Caco-2 (cell line): ENCODE measurements around the gene CDH11. TPM values are rescaled to one million over a fixed set of nuclear protein-coding genes. Genes with fewer than 3 reads are reported as not detected.

ENCODE experiments used
- BruUV-seq: library from RNA; stranded (reverse); fragments of 400-500 nt; replicated peaks from 2 replicates; lab custom pipeline; 2021; lab: Mats Ljungman, UMichigan
- CTCF ChIA-PET: fragments of 300-600 bp; sonication (Branson Sonifier 250); formaldehyde crosslinking; loops from one replicate; lab custom pipeline; 2022; ENCODE audit warnings: antibody characterized with exemption; lab: Charles Lee
- POLR2A ChIA-PET: fragments of 300-600 bp; sonication (Branson Sonifier 250); formaldehyde crosslinking; loops from one replicate; lab custom pipeline; 2022; ENCODE audit warnings: antibody characterized with exemption; lab: Charles Lee
- DNase-seq, 2 experiments: peaks; one replicate each; pipeline versions ENCODE4 v3.0.0 to v3.0.0-alpha.2; 2020 to 2022
- H3K27me3 ChIP-seq: replicated peaks from 2 replicates; pipeline ENCODE4 v1.6.0; 2011; ENCODE audit warnings: low read length; ENCODE audit not compliant: control insufficient read depth, insufficient read depth
- H3K36me3 ChIP-seq: 2 replicates; pipeline ENCODE4 v1.5.1; 2011; ENCODE audit warnings: low read length; ENCODE audit not compliant: control insufficient read depth, insufficient read depth
- H3K4me1 ChIP-seq: fragments of 250-450 bp; sonication (Bioruptor Pico); 2 replicates; pipeline ENCODE4 v1.5.1; 2020; ENCODE audit warnings: mild to moderate bottlenecking
- H3K4me3 ChIP-seq: 2 replicates; pipeline ENCODE4 v1.5.1; 2011; ENCODE audit warnings: low read depth, mild to moderate bottlenecking, control low read depth, low read length
- H3K9me3 ChIP-seq: fragments of 250-450 bp; sonication (Bioruptor Pico); 2 replicates; pipeline ENCODE4 v1.5.1; 2020; ENCODE audit warnings: mild to moderate bottlenecking, moderate library complexity
- H3K27ac Mint-ChIP-seq: one replicate; pipeline ENCODE4 v1.8.0; 2022; ENCODE audit warnings: mixed read lengths; ENCODE audit not compliant: unreplicated experiment
- H3K27me3 Mint-ChIP-seq: one replicate; pipeline ENCODE4 v1.8.0; 2022; ENCODE audit warnings: mixed read lengths; ENCODE audit not compliant: insufficient read depth, unreplicated experiment
- H3K36me3 Mint-ChIP-seq: one replicate; pipeline ENCODE4 v1.8.0; 2022; ENCODE audit warnings: mild to moderate bottlenecking, mixed read lengths; ENCODE audit not compliant: insufficient read depth, unreplicated experiment
- H3K4me1 Mint-ChIP-seq: one replicate; pipeline ENCODE4 v1.8.0; 2022; ENCODE audit warnings: low read depth, mixed read lengths; ENCODE audit not compliant: unreplicated experiment
- H3K4me3 Mint-ChIP-seq: one replicate; pipeline ENCODE4 v1.8.0; 2022; ENCODE audit warnings: mild to moderate bottlenecking, moderate library complexity, mixed read lengths; ENCODE audit not compliant: unreplicated experiment
- H3K9me3 Mint-ChIP-seq: one replicate; pipeline ENCODE4 v1.8.0; 2022; ENCODE audit warnings: mixed read lengths; ENCODE audit not compliant: unreplicated experiment
- intact Hi-C: fragments of 100-400 bp; cut with micrococcal nuclease; formaldehyde crosslinking; loops from one replicate; pipeline ENCODE4 v1.10.0; 2022; ENCODE audit not compliant: unreplicated experiment
- total RNA-seq: library from RNA; stranded (reverse); gene quantifications from 2 replicates; pipeline ENCODE4 v1.2.3, GENCODE V29; 2022
- TF ChIP-seq, protein P1 (sequence below), 2 experiments: fragments of 200-600 bp in 1 of 2; IDR thresholded peaks; 1 replicate in 1 of 2; 2 replicates in 1 of 2; pipeline versions ENCODE4 v1.5.1 to v1.8.0; 2011 to 2022; ENCODE audit warnings: antibody characterized with exemption in 1 of 2, control low read depth in 1 of 2, inconsistent platforms in 1 of 2, low read depth in 1 of 2, low read length in 1 of 2, mild to moderate bottlenecking in 1 of 2, moderate library complexity in 1 of 2; ENCODE audit not compliant: insufficient read depth in 1 of 2, severe bottlenecking in 1 of 2, unreplicated experiment in 1 of 2

The CDH11 gene
- total RNA-seq, 1 experiment from 2014 or later, result not detected

DNA sequence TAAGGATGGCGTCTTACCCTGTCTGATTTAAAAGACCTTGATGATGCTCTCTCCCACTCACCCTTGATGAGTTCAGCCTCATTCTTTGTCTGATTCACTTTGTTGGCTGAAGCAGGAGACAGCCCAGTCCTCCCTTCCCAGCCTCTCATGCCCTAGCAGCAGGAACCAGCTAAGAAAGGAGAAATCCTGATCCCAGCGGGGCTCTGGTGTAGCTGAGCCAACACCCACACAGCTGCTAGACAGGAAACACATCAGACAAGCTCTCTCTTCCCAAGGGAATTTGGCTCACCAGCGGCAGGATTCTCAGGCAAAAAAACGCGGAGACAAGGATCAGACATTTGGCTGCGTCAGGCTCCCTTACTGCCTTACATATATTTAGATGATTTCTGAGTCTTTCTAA lies 211.5 kb downstream of the CDH11 start:
- intact Hi-C loops, result no loop called here
- Mint-ChIP-seq H3K9me3 (no peaks in the 10 kb centered on the region), H3K4me3 (no peak overlapping the region), H3K27ac (no peak overlapping the region), H3K36me3 (no peaks in the 10 kb centered on the region), H3K4me1 (no peaks in the 10 kb centered on the region), H3K27me3 (no peaks in the 10 kb centered on the region)
- DNase-seq, result no peak
- TF ChIP-seq, protein P1, sequence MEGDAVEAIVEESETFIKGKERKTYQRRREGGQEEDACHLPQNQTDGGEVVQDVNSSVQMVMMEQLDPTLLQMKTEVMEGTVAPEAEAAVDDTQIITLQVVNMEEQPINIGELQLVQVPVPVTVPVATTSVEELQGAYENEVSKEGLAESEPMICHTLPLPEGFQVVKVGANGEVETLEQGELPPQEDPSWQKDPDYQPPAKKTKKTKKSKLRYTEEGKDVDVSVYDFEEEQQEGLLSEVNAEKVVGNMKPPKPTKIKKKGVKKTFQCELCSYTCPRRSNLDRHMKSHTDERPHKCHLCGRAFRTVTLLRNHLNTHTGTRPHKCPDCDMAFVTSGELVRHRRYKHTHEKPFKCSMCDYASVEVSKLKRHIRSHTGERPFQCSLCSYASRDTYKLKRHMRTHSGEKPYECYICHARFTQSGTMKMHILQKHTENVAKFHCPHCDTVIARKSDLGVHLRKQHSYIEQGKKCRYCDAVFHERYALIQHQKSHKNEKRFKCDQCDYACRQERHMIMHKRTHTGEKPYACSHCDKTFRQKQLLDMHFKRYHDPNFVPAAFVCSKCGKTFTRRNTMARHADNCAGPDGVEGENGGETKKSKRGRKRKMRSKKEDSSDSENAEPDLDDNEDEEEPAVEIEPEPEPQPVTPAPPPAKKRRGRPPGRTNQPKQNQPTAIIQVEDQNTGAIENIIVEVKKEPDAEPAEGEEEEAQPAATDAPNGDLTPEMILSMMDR (IDR thresholded peaks at IDR 0.05; ENCODE audit: insufficient read depth in 1 of 2, low read depth in 1 of 2, low read length in 1 of 2, severe bottlenecking in 1 of 2, unreplicated experiment in 1 of 2), result no peak
- no peaks in the 10 kb centered on the region for H3K36me3 ChIP-seq
- H3K4me1 ChIP-seq, result no peaks in the 10 kb centered on the region
- ChIA-PET CTCF (no interaction called here), POLR2A (no interaction called here)
- H3K27me3 ChIP-seq, result no peaks in the 10 kb centered on the region
- H3K9me3 ChIP-seq, result no peaks in the 10 kb centered on the region
- no peak overlapping the region for H3K4me3 ChIP-seq
- BruUV-seq, result no TSS peak

DNA sequence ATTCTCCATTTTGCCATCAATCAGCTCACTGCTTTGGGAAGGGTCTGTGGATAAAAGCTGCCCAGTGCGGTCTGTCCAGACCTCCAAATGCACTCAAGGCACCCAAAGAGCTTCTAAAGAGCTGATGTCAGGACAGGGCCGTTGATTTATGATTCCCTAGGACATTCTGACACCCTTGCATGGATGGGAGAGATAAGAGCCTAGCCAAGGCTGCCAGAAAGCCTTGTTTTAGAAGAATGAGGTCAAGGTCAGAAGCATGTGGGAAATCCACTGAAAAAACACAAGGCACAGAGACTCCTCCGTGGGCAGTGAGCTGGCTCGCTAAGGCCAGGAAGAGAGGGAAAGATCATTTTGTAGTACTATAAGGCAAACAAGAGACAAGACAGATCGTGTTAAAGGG lies 214.0 kb downstream of the CDH11 start:
- H3K4me1 Mint-ChIP-seq, result no peaks in the 10 kb centered on the region
- H3K4me1 ChIP-seq, result no peaks in the 10 kb centered on the region
- H3K9me3 Mint-ChIP-seq, result no peaks in the 10 kb centered on the region
- no peaks in the 10 kb centered on the region for H3K27me3 ChIP-seq
- no peak overlapping the region for H3K4me3 Mint-ChIP-seq
- BruUV-seq, result no TSS peak
- intact Hi-C loops, result no loop called here
- TF ChIP-seq, protein P1 (IDR thresholded peaks at IDR 0.05; ENCODE audit: insufficient read depth in 1 of 2, low read depth in 1 of 2, low read length in 1 of 2, severe bottlenecking in 1 of 2, unreplicated experiment in 1 of 2), result no peak
- ChIA-PET POLR2A (no interaction called here), CTCF (no interaction called here)
- no peaks in the 10 kb centered on the region for H3K36me3 Mint-ChIP-seq
- no peak overlapping the region for H3K27ac Mint-ChIP-seq
- no peak overlapping the region for H3K4me3 ChIP-seq
- DNase-seq, result no peak
- no peaks in the 10 kb centered on the region for H3K9me3 ChIP-seq
- no peaks in the 10 kb centered on the region for H3K36me3 ChIP-seq
- no peaks in the 10 kb centered on the region for H3K27me3 Mint-ChIP-seq

DNA sequence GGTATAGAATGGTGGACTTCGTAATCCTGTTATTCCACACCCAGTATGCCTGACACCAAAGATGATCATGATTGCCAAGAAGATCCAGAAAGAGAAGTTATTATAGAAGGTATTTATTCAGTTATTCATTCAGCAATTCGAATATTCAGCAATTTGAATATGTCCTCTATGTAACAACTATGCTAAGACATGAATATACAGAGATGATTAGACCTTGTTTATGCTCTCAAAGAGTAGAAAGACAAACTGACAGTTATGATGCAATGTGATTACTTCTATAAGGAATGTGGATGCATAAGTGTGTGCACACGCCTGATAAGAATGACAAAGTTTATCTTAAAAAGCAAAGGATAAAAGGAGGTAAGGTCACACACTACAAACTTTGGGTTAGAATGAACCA lies 218.1 kb downstream of the CDH11 start:
- POLR2A ChIA-PET, result no interaction called here
- no TSS peak for BruUV-seq
- Mint-ChIP-seq H3K27me3 (no peaks in the 10 kb centered on the region), H3K36me3 (no peaks in the 10 kb centered on the region), H3K4me3 (no peak overlapping the region), H3K27ac (no peak overlapping the region), H3K4me1 (no peaks in the 10 kb centered on the region), H3K9me3 (no peaks in the 10 kb centered on the region)
- Histone ChIP-seq H3K27me3 (no peaks in the 10 kb centered on the region), H3K9me3 (no peaks in the 10 kb centered on the region), H3K4me3 (no peak overlapping the region), H3K4me1 (no peaks in the 10 kb centered on the region), H3K36me3 (no peaks in the 10 kb centered on the region)
- TF ChIP-seq, protein P1 (IDR thresholded peaks at IDR 0.05; ENCODE audit: insufficient read depth in 1 of 2, low read depth in 1 of 2, low read length in 1 of 2, severe bottlenecking in 1 of 2, unreplicated experiment in 1 of 2), result no peak
- intact Hi-C loops, result no loop called here
- CTCF ChIA-PET, result no interaction called here
- no peak for DNase-seq
